Panc1 (cell line): Measurements from ENCODE around the gene SYT14. TPM values are rescaled to one million over a fixed set of nuclear protein-coding genes. Genes with fewer than 3 reads are reported as not detected.

Experiments used
- ATAC-seq: fragments of 200-7000 bp; cut with Tn5 transposase; 2 replicates; pipeline ENCODE4 v1.9.1; 2020; ENCODE audit warnings: mild to moderate bottlenecking, moderate library complexity
- BruUV-seq: library from RNA; stranded (reverse); fragments of 400-500 nt; replicated peaks from 2 replicates; lab custom pipeline; 2021; lab: Mats Ljungman, UMichigan
- CTCF ChIA-PET: fragments of 300-600 bp; sonication (Branson Sonifier 250); formaldehyde crosslinking; loops from one replicate; lab custom pipeline; 2022; ENCODE audit warnings: antibody characterized with exemption; lab: Charles Lee
- POLR2A ChIA-PET: fragments of 300-600 bp; sonication (Branson Sonifier 250); formaldehyde crosslinking; loops from one replicate; lab custom pipeline; 2022; ENCODE audit warnings: antibody characterized with exemption; lab: Charles Lee
- DNase-seq: peaks from one replicate; pipeline ENCODE4 v3.0.0-alpha.2; 2010; ENCODE audit warnings: low read depth, low spot score
- H3K27ac ChIP-seq: 2 replicates; pipeline ENCODE4 v1.5.1; 2011; ENCODE audit warnings: mild to moderate bottlenecking, low read length, inconsistent platforms
- H3K27me3 ChIP-seq: fragments of 200-500 bp; sonication (Bioruptor generic); 2 replicates; pipeline ENCODE4 v1.6.0; 2014; ENCODE audit warnings: low read length, inconsistent platforms; ENCODE audit not compliant: control insufficient read depth, insufficient read depth
- H3K36me3 ChIP-seq: fragments of 200-500 bp; sonication (Bioruptor generic); 2 replicates; pipeline ENCODE4 v1.5.1; 2014; ENCODE audit warnings: inconsistent platforms, mild to moderate bottlenecking, low read length, moderate library complexity; ENCODE audit not compliant: control insufficient read depth, insufficient read depth
- H3K4me1 ChIP-seq: 2 replicates; pipeline ENCODE4 v1.5.1; 2011; ENCODE audit warnings: inconsistent platforms, mild to moderate bottlenecking, low read length, moderate library complexity; ENCODE audit not compliant: control insufficient read depth, insufficient read depth
- H3K4me3 ChIP-seq, 2 experiments: 2 replicates each; pipeline ENCODE4 v1.5.1; 2011 to 2012; ENCODE audit warnings: low read depth in 2 of 2, low read length in 2 of 2, mild to moderate bottlenecking in 2 of 2, inconsistent platforms in 1 of 2, moderate library complexity in 1 of 2
- H3K9me3 ChIP-seq: fragments of 200-500 bp; sonication (Bioruptor generic); 2 replicates; pipeline ENCODE4 v1.5.1; 2014; ENCODE audit warnings: low read depth, mild to moderate bottlenecking, inconsistent platforms, low read length, moderate library complexity; ENCODE audit not compliant: control insufficient read depth, insufficient read depth
- CTCF ChIP-seq: fragments of 450-650 bp; IDR thresholded peaks from 2 replicates; pipeline ENCODE4 v1.5.1; 2017; ENCODE audit warnings: mild to moderate bottlenecking
- POLR2AphosphoS5 ChIP-seq: IDR thresholded peaks from 2 replicates; pipeline ENCODE4 v1.6.1; 2012; ENCODE audit warnings: mild to moderate bottlenecking, low read depth, low read length, moderate library complexity
- REST ChIP-seq, 2 experiments: IDR thresholded peaks; 2 replicates each; pipeline ENCODE4 v1.6.1; 2011 to 2012; ENCODE audit warnings: low read depth in 2 of 2, control low read depth in 1 of 2, low read length in 1 of 2, mild to moderate bottlenecking in 1 of 2, moderate library complexity in 1 of 2; ENCODE audit not compliant: insufficient read depth in 1 of 2
- SIN3A ChIP-seq: IDR thresholded peaks from 2 replicates; pipeline ENCODE4 v1.6.1; 2012; ENCODE audit warnings: low read depth, mild to moderate bottlenecking, low read length, moderate library complexity, borderline replicate concordance; ENCODE audit not compliant: insufficient read depth
- TCF7L2 ChIP-seq: IDR thresholded peaks from 2 replicates; pipeline ENCODE4 v1.6.1; 2011; ENCODE audit warnings: mild to moderate bottlenecking, low read depth, low read length, inconsistent platforms
- in situ Hi-C: cut with HindIII; loops from 2 replicates; pipeline ENCODE4 v1.10.0; 2016; ENCODE audit warnings: low sequenced_read_pairs, low pct_unique_long_range_greater_than_20kb
- intact Hi-C: fragments of 100-400 bp; cut with micrococcal nuclease; formaldehyde crosslinking; loops from one replicate; pipeline ENCODE4 v1.10.0; 2022; ENCODE audit not compliant: unreplicated experiment
- total RNA-seq: library from RNA; stranded (reverse); gene quantifications from one replicate; pipeline ENCODE4 v1.2.1, GENCODE V29; 2021; ENCODE audit not compliant: unreplicated experiment

The SYT14 gene
- total RNA-seq, 1 experiment from 2014 or later, result not detected

GRCh38 chr1:210129092-210129491, 191.1 kb downstream of the SYT14 start:
- intact Hi-C loops (no loop called here), in situ Hi-C loops (no loop called here)
- BruUV-seq, result no TSS peak
- ATAC-seq (no peak), DNase-seq (no peak)
- no peak overlapping the region for H3K27ac ChIP-seq
- TF ChIP-seq TCF7L2, result no peak
- no peak for TF ChIP-seq POLR2AphosphoS5
- no peak for TF ChIP-seq SIN3A
- TF ChIP-seq REST (IDR thresholded peaks at IDR 0.05; ENCODE audit: insufficient read depth in 1 of 2, low read depth in 2 of 2, low read length in 1 of 2), result no peak
- no peak for TF ChIP-seq CTCF
- H3K4me1 ChIP-seq, result no peaks in the 10 kb centered on the region
- CTCF ChIA-PET, result no interaction called here
- H3K9me3 ChIP-seq, result no peaks in the 10 kb centered on the region
- H3K36me3 ChIP-seq, result no peaks in the 10 kb centered on the region
- H3K27me3 ChIP-seq, result 0 out of 2 replicates have a peak, but pooled peaks cover 2% of the 10 kb centered on the region
- POLR2A ChIA-PET, result no interaction called here
- H3K4me3 ChIP-seq, result no peak overlapping the region

- intact Hi-C loops (no loop called here), in situ Hi-C loops (no loop called here)
- Histone ChIP-seq H3K9me3 (no peaks in the 10 kb centered on the region), H3K27me3 (0 out of 2 replicates have a peak, but pooled peaks cover 2% of the 10 kb centered on the region), H3K36me3 (no peaks in the 10 kb centered on the region), H3K27ac (no peak overlapping the region), H3K4me3 (no peak overlapping the region), H3K4me1 (no peaks in the 10 kb centered on the region)
- no TSS peak for BruUV-seq
- no peak for TF ChIP-seq REST (IDR thresholded peaks at IDR 0.05; ENCODE audit: insufficient read depth in 1 of 2, low read depth in 2 of 2, low read length in 1 of 2)
- no peak for TF ChIP-seq POLR2AphosphoS5
- no peak for TF ChIP-seq CTCF
- TF ChIP-seq SIN3A, result no peak
- TF ChIP-seq TCF7L2, result no peak
- ChIA-PET POLR2A (no interaction called here), CTCF (no interaction called here)
- no peak for DNase-seq
- no peak for ATAC-seq
Measured at GRCh38 chr1:210129759-210130158, 191.7 kb downstream of the SYT14 start.
